ENCODE data around the gene OR2T1. TPM values are rescaled to one million over a fixed set of nuclear protein-coding genes. Genes with fewer than 3 reads are reported as not detected.

Gene OR2T1, protein sequence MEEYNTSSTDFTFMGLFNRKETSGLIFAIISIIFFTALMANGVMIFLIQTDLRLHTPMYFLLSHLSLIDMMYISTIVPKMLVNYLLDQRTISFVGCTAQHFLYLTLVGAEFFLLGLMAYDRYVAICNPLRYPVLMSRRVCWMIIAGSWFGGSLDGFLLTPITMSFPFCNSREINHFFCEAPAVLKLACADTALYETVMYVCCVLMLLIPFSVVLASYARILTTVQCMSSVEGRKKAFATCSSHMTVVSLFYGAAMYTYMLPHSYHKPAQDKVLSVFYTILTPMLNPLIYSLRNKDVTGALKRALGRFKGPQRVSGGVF
- total RNA-seq (2016; rRNA removed; fragmentation: Illumina TruSeq; extraction: Trizol) = not detected in 2 replicates
- not detected in 2 replicates for total RNA-seq (2016; cell fraction: cytosol; rRNA removed; fragmentation: Illumina TruSeq; extraction: Trizol; ENCODE audit: low read depth)
- total RNA-seq (2016; cell fraction: insoluble cytoplasmic fraction; rRNA removed; fragmentation: Illumina TruSeq; extraction: Trizol) = not detected in 2 replicates
- not detected in 2 replicates for total RNA-seq (2016; cell fraction: membrane; rRNA removed; fragmentation: Illumina TruSeq; extraction: Trizol)
- total RNA-seq (2016; cell fraction: nucleus; rRNA removed; fragmentation: Illumina TruSeq; extraction: Trizol) = not detected in 2 replicates
- not detected in 2 replicates for polyA plus RNA-seq (2011; rRNA removed)
- polyA plus RNA-seq (2011; cell fraction: cytosol; rRNA removed) = not detected in 2 replicates
- not detected in 2 replicates for polyA plus RNA-seq (2011; cell fraction: nucleus; rRNA removed)
- not detected in 2 replicates for polyA plus RNA-seq (2012)
- polyA plus RNA-seq (2016; cell fraction: cytosol; fragmentation: Illumina TruSeq; extraction: Trizol; ENCODE audit: low read depth) = not detected in 2 replicates
- polyA plus RNA-seq (2016; cell fraction: insoluble cytoplasmic fraction; fragmentation: Illumina TruSeq; extraction: Trizol; ENCODE audit: low read depth) = not detected in 2 replicates
- polyA plus RNA-seq (2016; cell fraction: membrane; fragmentation: Illumina TruSeq; extraction: Trizol; ENCODE audit: low read depth) = not detected in 2 replicates
- not detected in 2 replicates for polyA plus RNA-seq (2016; cell fraction: nucleus; fragmentation: Illumina TruSeq; extraction: Trizol; ENCODE audit: insufficient read depth, low read depth)
- not detected in 2 replicates for polyA minus RNA-seq (2011; rRNA and poly(A)+ RNA removed; ENCODE audit: low replicate concordance)
- polyA minus RNA-seq (2011; cell fraction: cytosol; rRNA and poly(A)+ RNA removed) = not detected in 2 replicates
- polyA minus RNA-seq (2011; cell fraction: nucleus; rRNA and poly(A)+ RNA removed) = not detected in 2 replicates
- not detected for Bru-seq, nascent RNA
- not detected for BruChase-seq, experiment 1, labeled RNA remaining after a 6-hour chase
- BruChase-seq, experiment 2, labeled RNA remaining after a 2-hour chase = not detected
- long read RNA-seq, experiment 1 = 0 reads
- long read RNA-seq, experiment 2 = 0 reads

DNA sequence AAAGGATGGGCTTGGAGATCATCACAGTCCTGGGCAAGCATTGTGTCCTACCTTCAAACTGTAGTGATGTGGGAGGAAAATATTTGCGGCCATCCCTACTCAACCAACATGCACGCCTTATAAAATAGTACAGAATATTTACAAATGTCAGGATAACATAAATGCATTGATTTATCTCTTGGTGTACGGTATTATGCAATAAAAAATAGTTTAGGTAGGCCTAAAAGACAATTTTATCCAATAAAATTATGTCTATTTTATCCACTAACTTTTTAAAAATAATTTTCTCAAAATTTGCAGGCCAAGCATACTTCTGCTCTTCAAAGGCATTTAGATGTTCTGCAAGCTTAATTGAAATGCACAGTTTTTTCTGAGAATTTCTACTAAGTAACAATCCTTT is at the start of gene OR2T1:
Gene OR2T1 (plus strand): TSS at position 301 of the 400 bp plus-strand sequence. CDS start 3,100 bp downstream, outside the sequence.
- in situ Hi-C loops (cut with HindIII; ENCODE audit: extremely low pct_ligation_motif_present, low pct_unique_long_range_greater_than_20kb) = no loop called here
- 16% methylated on average over 3 of the region's 3 CpGs for WGBS (ENCODE audit: low lambda C conversion rate)
- BruUV-seq (replicated peaks) = no TSS peak
- Histone ChIP-seq H2AFZ (ENCODE audit: low read length) (no peak within 1 kb of the TSS), H3K36me3 (replicated peaks in 1 of 2; ENCODE audit: control insufficient read depth in 1 of 2, insufficient read depth in 2 of 2, low read length in 2 of 2) (no peaks in the 10 kb centered on the region), H3K9ac (ENCODE audit: insufficient read depth, low read depth, low read length) (no peak within 1 kb of the TSS), H3K4me2 (ENCODE audit: low read depth, low read length) (no peak within 1 kb of the TSS), H3K9me3 (ENCODE audit: low read length) (peaks cover 21% of the 10 kb centered on the region), H3K27me3 (ENCODE audit: control insufficient read depth in 1 of 2, insufficient read depth in 2 of 2, low read length in 2 of 2) (no peaks in the 10 kb centered on the region), H3K4me1 (ENCODE audit: insufficient read depth, low read length) (no peaks in the 10 kb centered on the region), H3K4me3 (replicated peaks in 1 of 3; ENCODE audit: insufficient read depth in 1 of 3, low read depth in 2 of 3, low read length in 3 of 3) (no peak within 1 kb of the TSS), H4K20me1 (ENCODE audit: insufficient read depth, low read length) (no peaks in the 10 kb centered on the region), H3K27ac (ENCODE audit: extremely low read length, insufficient read depth, low read length) (no peak within 1 kb of the TSS), H3K79me2 (ENCODE audit: insufficient read depth, low read length) (no peaks in the 10 kb centered on the region)
- POLR2A ChIA-PET = no interaction called here
- CTCF ChIA-PET (ENCODE audit: low intra/inter-chr PET ratio, low total read pairs) = no interaction called here
- ATAC-seq (no peak), DNase-seq (ENCODE audit: low spot score) (no peak), FAIRE-seq (no peak)
- intact Hi-C loops (cut with micrococcal nuclease; ENCODE audit: unreplicated experiment) = no loop called here
- TF ChIP-seq SNAPC2 (CRISPR knock-in tag; IDR thresholded peaks at IDR 0.05) (no peak), SOX6 (IDR thresholded peaks at IDR 0.05) (no peak), SOX6 (CRISPR knock-in tag; IDR thresholded peaks at IDR 0.05) (no peak), TMF1 (CRISPR knock-in tag; IDR thresholded peaks at IDR 0.05; ENCODE audit: low read depth) (no peak), PPARG (CRISPR knock-in tag; conservative IDR thresholded peaks at IDR 0.05) (no peak)
- TF ChIP-seq, protein P1, sequence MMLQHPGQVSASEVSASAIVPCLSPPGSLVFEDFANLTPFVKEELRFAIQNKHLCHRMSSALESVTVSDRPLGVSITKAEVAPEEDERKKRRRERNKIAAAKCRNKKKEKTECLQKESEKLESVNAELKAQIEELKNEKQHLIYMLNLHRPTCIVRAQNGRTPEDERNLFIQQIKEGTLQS (CRISPR knock-in tag; IDR thresholded peaks at IDR 0.05) = no peak
